Measurements from ENCODE around the gene HOMER1. TPM values are rescaled to one million over a fixed set of nuclear protein-coding genes. Genes with fewer than 3 reads are reported as not detected.

Gene HOMER1
- total RNA-seq, 1 donor from 2014 or later: 22.3 TPM

DNA sequence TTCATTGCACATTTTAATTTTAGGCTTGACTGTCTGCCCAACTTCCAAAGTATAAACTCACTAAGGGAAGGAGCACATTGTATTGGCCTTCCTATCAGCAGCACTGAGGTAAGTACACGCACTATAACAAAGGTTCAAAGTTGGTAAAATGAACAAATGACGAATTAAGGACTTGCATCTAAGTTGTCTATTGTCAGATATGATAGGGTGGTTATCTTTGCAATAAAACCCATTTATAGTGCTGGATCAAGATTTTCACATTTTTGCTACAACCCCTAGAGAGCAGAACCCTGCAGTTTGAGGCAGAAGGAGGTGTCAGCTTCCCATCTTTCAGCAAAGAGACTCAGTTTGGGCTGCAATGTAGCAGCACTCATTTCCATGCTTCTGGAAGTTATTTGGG is 5.1 kb downstream of the HOMER1 start:
- no peak for DNase-seq (ENCODE audit: low spot score, unreplicated experiment)
- TF ChIP-seq, protein P1, sequence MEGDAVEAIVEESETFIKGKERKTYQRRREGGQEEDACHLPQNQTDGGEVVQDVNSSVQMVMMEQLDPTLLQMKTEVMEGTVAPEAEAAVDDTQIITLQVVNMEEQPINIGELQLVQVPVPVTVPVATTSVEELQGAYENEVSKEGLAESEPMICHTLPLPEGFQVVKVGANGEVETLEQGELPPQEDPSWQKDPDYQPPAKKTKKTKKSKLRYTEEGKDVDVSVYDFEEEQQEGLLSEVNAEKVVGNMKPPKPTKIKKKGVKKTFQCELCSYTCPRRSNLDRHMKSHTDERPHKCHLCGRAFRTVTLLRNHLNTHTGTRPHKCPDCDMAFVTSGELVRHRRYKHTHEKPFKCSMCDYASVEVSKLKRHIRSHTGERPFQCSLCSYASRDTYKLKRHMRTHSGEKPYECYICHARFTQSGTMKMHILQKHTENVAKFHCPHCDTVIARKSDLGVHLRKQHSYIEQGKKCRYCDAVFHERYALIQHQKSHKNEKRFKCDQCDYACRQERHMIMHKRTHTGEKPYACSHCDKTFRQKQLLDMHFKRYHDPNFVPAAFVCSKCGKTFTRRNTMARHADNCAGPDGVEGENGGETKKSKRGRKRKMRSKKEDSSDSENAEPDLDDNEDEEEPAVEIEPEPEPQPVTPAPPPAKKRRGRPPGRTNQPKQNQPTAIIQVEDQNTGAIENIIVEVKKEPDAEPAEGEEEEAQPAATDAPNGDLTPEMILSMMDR (IDR thresholded peaks at IDR 0.05; ENCODE audit: unreplicated experiment): no peak
- Mint-ChIP-seq H3K36me3 (ENCODE audit: insufficient read depth) (no peaks in the 10 kb centered on the region), H3K9me3 (ENCODE audit: low read depth) (no peaks in the 10 kb centered on the region), H3K27me3 (no peaks in the 10 kb centered on the region), H3K27ac (no peak overlapping the region), H3K4me1 (ENCODE audit: low read depth) (peaks cover 45% of the 10 kb centered on the region), H3K4me3 (ENCODE audit: low read depth) (no peak overlapping the region)

DNA sequence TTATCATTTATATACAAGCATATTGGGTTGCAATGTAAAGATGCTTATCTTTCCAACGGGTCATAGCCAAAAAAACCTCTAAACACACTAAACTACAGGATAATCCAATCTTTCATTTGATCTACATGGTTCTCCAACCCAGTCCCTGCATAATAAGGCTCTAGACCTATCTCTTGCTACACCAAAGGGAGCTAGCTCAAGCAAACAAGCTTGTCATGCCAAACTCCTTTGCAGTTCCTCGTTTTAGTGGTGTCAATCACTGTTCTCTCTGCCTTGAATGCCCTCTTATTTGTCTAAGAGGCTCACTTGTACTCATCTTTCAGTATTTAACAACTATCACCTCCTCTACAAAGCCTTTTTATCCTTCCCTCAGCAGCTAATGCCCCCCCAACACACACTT is 5.6 kb downstream of the HOMER1 start:
- peaks cover 47% of the 10 kb centered on the region for H3K4me1 Mint-ChIP-seq (ENCODE audit: low read depth)
- H3K4me3 Mint-ChIP-seq (ENCODE audit: low read depth): no peak overlapping the region
- no peak for DNase-seq (ENCODE audit: low spot score, unreplicated experiment)
- no peaks in the 10 kb centered on the region for H3K36me3 Mint-ChIP-seq (ENCODE audit: insufficient read depth)
- H3K9me3 Mint-ChIP-seq (ENCODE audit: low read depth): no peaks in the 10 kb centered on the region
- TF ChIP-seq, protein P1 (IDR thresholded peaks at IDR 0.05; ENCODE audit: unreplicated experiment): no peak
- H3K27me3 Mint-ChIP-seq: no peaks in the 10 kb centered on the region
- no peak overlapping the region for H3K27ac Mint-ChIP-seq

DNA sequence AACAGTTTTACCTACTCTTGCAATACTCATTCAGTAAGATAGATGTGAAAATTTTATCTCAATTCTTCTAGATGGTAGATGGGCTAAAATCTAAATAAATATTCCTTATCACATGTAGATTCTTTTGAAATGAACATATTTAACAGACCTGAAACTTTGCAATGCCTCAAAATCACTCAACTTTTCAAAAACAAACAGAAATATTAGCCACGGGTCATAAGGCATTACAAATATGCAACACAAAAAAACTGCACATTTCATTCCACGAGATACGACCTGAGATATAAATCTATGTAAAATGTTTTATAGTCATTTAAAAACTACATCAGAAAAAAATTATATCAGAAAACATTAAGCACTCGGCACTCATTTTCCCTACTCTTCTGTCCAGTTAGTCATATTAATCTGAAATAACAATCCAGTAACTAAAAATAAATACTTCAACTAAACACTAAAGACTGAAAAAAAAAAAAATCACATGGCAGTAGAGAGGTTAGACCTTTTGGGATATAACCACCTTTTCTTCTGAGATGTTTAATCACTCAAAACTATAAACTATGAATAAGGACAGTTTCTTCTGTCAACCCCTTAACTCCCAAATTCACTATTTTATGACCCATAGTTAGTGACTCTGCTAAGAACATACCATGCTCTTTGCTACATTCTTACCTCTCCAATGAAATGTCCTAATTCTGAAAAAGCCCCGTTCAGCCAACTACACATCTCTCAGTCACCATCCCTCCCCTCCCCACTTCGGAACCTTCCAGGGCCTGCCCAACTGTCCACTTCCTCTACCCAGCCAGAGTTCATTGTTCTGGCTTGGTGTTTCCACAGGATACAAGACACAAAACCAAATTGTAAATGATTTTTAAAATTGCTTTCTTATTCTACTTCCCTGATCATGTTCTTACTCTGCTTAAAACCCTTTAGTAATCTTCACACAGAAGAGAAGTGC is 6.4 kb downstream of the HOMER1 start:
- Mint-ChIP-seq H3K4me3 (ENCODE audit: low read depth) (no peak overlapping the region), H3K36me3 (ENCODE audit: insufficient read depth) (no peaks in the 10 kb centered on the region), H3K27ac (no peak overlapping the region), H3K9me3 (ENCODE audit: low read depth) (no peaks in the 10 kb centered on the region), H3K4me1 (ENCODE audit: low read depth) (peaks cover 45% of the 10 kb centered on the region), H3K27me3 (no peaks in the 10 kb centered on the region)
- TF ChIP-seq, protein P1 (IDR thresholded peaks at IDR 0.05; ENCODE audit: unreplicated experiment): no peak
- DNase-seq (ENCODE audit: low spot score, unreplicated experiment): no peak

DNA sequence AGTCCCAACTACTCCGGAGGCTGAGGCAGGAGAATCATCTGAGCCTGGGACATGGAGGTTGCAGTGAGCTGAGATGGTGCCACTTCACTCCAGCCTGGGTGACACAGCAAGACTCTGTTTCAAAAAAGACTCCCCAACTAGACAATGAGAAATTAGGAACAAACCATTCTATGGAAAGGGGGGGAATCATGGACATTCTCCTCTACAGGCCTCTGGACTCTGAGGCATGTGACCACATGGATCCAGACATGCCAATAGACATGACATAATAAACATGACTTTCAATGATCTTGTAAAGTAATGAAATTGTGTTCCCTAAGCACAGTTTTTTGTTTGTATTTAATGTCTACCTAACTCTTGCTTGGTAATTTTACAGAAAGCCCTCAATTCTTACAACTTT is 8.8 kb downstream of the HOMER1 start:
- no peak overlapping the region for H3K27ac Mint-ChIP-seq
- TF ChIP-seq, protein P1 (IDR thresholded peaks at IDR 0.05; ENCODE audit: unreplicated experiment): no peak
- no peak overlapping the region for H3K4me3 Mint-ChIP-seq (ENCODE audit: low read depth)
- no peaks in the 10 kb centered on the region for H3K27me3 Mint-ChIP-seq
- peaks cover 30% of the 10 kb centered on the region for H3K4me1 Mint-ChIP-seq (ENCODE audit: low read depth)
- no peaks in the 10 kb centered on the region for H3K9me3 Mint-ChIP-seq (ENCODE audit: low read depth)
- DNase-seq (ENCODE audit: low spot score, unreplicated experiment): no peak
- no peaks in the 10 kb centered on the region for H3K36me3 Mint-ChIP-seq (ENCODE audit: insufficient read depth)

DNA sequence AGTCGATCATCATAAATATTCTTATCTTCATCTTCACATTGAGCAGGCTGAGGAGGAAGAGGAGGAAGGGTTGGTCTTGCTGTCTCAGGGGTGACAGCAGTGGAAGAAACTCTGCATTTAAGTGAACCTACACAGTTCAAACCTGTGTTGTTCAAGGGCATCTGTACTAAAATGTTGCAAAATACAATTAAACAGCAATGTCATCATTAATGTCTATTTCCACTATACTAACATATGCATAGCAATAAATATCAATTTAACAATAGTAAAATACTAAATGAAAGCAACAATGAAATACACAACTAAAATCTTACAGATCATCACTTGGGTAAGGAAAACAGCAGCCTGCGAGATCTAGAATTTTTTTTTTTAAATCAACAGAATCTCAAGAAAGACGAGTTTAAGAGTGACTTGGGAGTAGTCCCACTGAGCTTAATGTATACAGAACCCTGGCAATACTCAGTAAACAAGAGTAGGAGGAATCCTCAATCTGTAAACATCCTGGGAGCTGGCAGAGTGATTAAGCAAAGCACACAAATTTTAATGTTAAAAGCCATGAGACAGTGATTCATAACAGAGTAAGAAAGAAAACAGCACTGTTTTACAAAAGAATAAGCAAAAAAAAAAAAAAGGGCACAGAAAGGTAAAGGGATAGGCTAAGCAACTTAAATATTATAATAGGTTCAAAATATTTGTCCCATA is 10.0 kb downstream of the HOMER1 start:
- H3K27me3 Mint-ChIP-seq: no peaks in the 10 kb centered on the region
- TF ChIP-seq, protein P1 (IDR thresholded peaks at IDR 0.05; ENCODE audit: unreplicated experiment): no peak
- no peak overlapping the region for H3K27ac Mint-ChIP-seq
- H3K4me1 Mint-ChIP-seq (ENCODE audit: low read depth): peaks cover 21% of the 10 kb centered on the region
- no peaks in the 10 kb centered on the region for H3K9me3 Mint-ChIP-seq (ENCODE audit: low read depth)
- DNase-seq (ENCODE audit: low spot score, unreplicated experiment): no peak
- H3K4me3 Mint-ChIP-seq (ENCODE audit: low read depth): no peak overlapping the region
- no peaks in the 10 kb centered on the region for H3K36me3 Mint-ChIP-seq (ENCODE audit: insufficient read depth)
